ENCODE data around the gene STK24.

Gene STK24

DNA sequence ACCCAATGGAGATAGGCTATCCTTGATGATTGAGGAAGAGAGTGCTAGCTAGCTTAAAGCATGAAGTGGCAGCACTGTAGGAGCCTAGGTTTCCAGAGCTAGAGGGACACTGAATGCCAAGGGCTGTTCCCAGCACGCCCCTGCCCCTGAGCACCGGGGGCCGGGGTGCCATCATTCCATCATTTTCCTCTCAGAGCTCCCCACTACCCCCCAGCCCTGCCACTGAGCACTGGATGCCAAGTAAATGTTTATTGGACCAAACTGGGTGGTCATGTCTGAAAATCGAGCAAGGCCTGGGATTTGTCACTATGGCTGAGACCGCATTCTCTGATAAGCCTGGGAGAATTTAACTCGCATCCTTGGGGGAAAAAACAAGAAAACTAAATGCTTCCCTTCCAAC lies 142.8 kb downstream of the STK24 start:
- TF ChIP-seq, protein P1, sequence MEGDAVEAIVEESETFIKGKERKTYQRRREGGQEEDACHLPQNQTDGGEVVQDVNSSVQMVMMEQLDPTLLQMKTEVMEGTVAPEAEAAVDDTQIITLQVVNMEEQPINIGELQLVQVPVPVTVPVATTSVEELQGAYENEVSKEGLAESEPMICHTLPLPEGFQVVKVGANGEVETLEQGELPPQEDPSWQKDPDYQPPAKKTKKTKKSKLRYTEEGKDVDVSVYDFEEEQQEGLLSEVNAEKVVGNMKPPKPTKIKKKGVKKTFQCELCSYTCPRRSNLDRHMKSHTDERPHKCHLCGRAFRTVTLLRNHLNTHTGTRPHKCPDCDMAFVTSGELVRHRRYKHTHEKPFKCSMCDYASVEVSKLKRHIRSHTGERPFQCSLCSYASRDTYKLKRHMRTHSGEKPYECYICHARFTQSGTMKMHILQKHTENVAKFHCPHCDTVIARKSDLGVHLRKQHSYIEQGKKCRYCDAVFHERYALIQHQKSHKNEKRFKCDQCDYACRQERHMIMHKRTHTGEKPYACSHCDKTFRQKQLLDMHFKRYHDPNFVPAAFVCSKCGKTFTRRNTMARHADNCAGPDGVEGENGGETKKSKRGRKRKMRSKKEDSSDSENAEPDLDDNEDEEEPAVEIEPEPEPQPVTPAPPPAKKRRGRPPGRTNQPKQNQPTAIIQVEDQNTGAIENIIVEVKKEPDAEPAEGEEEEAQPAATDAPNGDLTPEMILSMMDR (IDR thresholded peaks at IDR 0.05; ENCODE audit: insufficient read depth, missing control alignments): no peak
- FAIRE-seq (no peak), DNase-seq (ENCODE audit: insufficient read length, low spot score) (no peak)

DNA sequence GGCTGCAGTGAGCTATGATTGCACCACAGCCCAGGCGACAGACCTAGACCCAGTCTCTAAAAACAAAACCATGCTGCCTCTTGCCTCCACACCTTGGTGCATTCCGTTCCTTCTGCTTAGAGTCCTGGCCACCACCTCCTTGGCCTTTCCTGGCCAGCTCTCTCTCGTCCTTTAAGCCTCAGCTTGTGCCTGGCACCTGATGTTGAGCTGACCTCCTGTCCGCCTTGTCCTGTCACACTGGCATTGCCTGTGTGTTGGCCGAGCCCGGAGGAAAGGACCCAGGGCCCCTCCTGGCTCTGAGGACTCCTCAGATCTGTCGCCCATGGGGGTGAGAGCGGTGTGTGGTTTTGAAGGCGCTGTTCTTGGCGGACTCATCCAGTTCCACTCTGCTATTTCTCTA lies 143.3 kb downstream of the STK24 start:
- FAIRE-seq: no peak
- TF ChIP-seq, protein P1 (IDR thresholded peaks at IDR 0.05; ENCODE audit: insufficient read depth, missing control alignments): no peak

DNA sequence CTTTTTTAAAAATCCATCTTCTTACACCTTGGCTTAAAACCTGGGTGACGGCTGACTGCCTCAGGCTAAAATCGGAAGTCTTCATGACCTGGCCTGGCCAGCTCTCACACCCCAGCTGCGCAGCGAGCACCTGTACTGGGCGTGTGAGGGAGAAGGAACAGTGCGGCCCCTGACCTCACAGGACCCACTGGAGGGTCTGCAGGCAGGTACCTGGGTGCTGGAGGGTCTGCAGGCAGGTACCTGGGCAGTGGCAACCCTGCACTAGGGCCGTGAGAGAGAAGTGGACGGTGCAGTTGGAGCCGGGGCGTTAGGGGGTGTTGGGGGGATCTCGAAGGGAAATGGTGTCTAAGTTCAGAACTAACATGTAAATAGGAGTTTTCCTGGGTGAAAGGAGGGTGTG lies 144.3 kb downstream of the STK24 start:
- FAIRE-seq (no peak), DNase-seq (ENCODE audit: insufficient read length, low spot score) (no peak)

More for the DNA sequence above, 143.3 kb downstream of the STK24 start:
- DNase-seq (ENCODE audit: insufficient read length, low spot score): no peak

DNA sequence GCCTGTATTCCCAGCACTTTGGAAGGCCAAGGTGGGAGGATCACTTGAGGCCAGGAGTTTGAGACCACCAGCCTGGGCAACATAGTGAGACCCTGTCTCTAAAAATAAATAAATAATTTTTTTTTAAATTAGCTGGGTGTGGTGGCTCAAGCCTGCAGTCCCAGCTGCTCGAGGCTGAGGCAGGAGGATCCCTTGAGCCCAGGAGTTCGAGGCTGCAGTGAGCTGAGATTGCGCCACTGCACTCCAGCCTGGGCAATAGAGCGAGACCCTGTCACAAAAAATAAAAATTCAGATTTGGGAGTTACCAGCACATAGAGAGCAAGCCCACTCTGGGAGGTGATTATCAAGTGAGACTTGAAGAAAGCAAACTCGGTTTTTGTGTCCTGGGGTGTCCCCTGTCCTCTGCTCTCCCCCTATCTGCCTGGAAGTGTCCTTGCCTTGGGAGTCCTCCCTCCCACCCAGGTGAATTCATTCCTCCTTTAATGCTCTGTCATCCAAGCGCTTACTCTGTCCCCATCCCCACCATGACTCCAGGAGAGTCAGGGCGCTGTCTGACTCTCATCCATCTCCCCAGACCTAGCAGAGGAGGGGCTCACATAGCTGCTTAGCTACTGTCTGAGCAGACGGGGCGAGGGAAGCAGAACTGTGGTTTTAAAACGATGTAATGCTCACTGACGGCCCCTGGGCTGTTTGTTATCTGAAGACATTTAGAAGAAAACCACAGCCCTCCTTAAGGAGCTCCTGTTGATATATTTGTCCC lies 146.8 kb downstream of the STK24 start:
- DNase-seq (ENCODE audit: insufficient read length, low spot score) (no peak), FAIRE-seq (no peak)
- TF ChIP-seq, protein P1 (IDR thresholded peaks at IDR 0.05; ENCODE audit: insufficient read depth, missing control alignments): no peak

More for the DNA sequence above, 144.3 kb downstream of the STK24 start:
- TF ChIP-seq, protein P1 (IDR thresholded peaks at IDR 0.05; ENCODE audit: insufficient read depth, missing control alignments): no peak

DNA sequence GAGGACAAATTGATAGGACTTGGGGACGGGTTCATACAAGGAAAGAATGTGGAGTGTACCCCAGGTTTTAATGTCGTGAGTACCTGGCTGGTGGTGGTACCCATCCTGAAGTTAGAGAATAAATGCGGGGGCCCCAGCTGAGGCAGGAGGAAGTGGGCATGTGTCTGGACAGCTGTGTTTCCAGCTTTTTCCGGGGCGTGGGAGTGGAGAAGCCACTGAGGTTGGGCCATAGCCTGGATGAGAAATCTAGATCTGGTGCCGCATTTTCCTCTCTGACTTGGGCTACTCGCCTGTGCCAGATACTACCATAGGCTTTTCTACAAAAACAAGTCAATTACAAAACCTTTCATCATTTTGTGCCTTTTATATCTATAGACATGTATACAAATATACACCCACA lies 147.4 kb downstream of the STK24 start:
- TF ChIP-seq, protein P1 (IDR thresholded peaks at IDR 0.05; ENCODE audit: insufficient read depth, missing control alignments): no peak
- no peak for FAIRE-seq
- DNase-seq (ENCODE audit: insufficient read length, low spot score): no peak

DNA sequence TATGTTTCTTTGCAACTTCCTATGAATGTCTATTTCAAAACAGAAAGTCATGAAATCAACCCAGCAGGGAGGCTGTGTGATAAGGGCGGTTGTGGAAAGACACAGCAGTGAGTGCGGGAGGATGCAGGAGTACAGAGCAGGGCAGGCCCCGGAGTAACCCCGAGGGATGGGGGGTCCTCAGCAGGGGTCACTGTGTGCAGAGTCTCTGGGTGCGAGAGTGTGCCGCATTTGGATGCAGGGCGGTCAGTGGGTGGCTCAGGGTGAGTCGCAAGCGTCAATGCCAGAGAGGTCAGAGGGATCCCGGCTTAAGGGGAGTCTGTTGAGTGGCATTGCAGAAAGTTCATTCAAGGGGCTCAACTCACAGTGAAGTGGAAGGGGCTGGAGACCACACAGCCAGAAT lies 147.8 kb downstream of the STK24 start:
- no peak for DNase-seq (ENCODE audit: insufficient read length, low spot score)
- FAIRE-seq: no peak
- TF ChIP-seq, protein P1 (IDR thresholded peaks at IDR 0.05; ENCODE audit: insufficient read depth, missing control alignments): no peak

DNA sequence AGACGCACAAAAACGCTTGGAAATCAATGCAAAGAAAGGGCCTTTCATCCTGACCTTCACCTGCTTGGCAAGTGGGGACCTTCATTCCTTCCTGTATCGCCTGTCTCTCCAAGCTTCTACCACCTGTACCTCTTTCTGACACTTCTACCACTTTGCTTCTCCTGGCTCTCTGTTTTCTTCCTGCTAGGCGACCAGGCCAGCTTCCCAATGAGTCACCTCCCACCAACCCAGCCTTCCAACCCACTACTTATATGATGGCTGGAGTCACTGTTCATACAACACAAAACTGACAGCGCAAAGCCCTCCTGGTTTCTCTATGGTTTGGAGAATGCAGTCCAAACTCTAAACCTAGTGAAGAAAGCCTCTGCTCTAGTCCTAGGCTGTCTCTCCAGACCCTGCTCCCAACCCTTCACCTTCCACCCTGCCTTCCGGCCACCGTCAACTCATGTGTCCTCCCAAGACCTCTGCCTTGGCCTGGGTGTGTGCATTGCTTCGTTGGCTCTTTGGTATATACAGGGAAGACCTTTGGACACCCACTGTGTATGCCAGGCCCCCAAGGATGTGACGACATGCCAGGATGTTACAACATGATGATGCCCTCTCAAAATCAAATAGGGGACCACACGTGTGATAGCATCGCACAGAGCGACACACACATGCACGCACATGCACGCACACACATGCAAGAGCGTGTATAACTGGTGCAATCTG lies 148.5 kb downstream of the STK24 start:
- DNase-seq (ENCODE audit: insufficient read length, low spot score) (no peak), FAIRE-seq (no peak)
- TF ChIP-seq, protein P1 (IDR thresholded peaks at IDR 0.05; ENCODE audit: insufficient read depth, missing control alignments): no peak

All from D721Med (cell line).